HCT116 (cell line): ENCODE data around the gene SYCE3.

ENCODE experiments used
- CTCF ChIP-seq, 3 experiments: fragments of 200-600 bp in 1 of 3; sonication (generic) in 1 of 3; IDR thresholded peaks in 2 of 3; conservative IDR thresholded peaks in 1 of 3; 2 replicates each; pipeline ENCODE4 v1.5.1; 2012 to 2017; ENCODE audit warnings: low read depth in 2 of 3, low read length in 2 of 3, antibody characterized with exemption in 1 of 3, borderline replicate concordance in 1 of 3, control low read depth in 1 of 3, mild to moderate bottlenecking in 1 of 3, mixed read lengths in 1 of 3, mixed run types in 1 of 3, moderate library complexity in 1 of 3; ENCODE audit not compliant: insufficient read depth in 1 of 3
- EZH2 ChIP-seq: fragments of 200-600 bp; sonication (generic); IDR thresholded peaks from 2 replicates; pipeline ENCODE4 v1.6.1; 2017; ENCODE audit warnings: antibody characterized with exemption, mixed run types
- FOSL1 ChIP-seq: IDR thresholded peaks from 2 replicates; pipeline ENCODE4 v1.6.1; 2012; ENCODE audit warnings: low read depth
- MAX ChIP-seq: IDR thresholded peaks from 2 replicates; pipeline ENCODE4 v1.6.1; 2012

GRCh38 chr22:50531962-50532674 is 30.6 kb downstream of the SYCE3 start:
- TF ChIP-seq EZH2, result no peak
- no peak for TF ChIP-seq CTCF (IDR thresholded peaks at IDR 0.05 in 2 of 3, conservative IDR thresholded peaks at IDR 0.05 in 1 of 3; ENCODE audit: borderline replicate concordance in 1 of 3, insufficient read depth in 1 of 3, low read depth in 2 of 3, low read length in 2 of 3)
- no peak for TF ChIP-seq FOSL1
- TF ChIP-seq MAX, result no peak
